ENCODE data around the gene CCDC157. TPM values are rescaled to one million over a fixed set of nuclear protein-coding genes. Genes with fewer than 3 reads are reported as not detected.

Gene CCDC157
- total and polyA plus RNA-seq, 4 donors: 4.2 to 10.1 (median 7.8) TPM

- Histone ChIP-seq H3K4me1 (ENCODE audit: control insufficient read depth, insufficient read depth, low read length) (no peaks in the 10 kb centered on the region), H3K27me3 (ENCODE audit: control insufficient read depth, insufficient read depth, low read length) (no peaks in the 10 kb centered on the region), H3K27ac (ENCODE audit: low read depth, low read length) (no peak overlapping the region), H3K9me3 (ENCODE audit: control insufficient read depth, insufficient read depth, low read length) (no peaks in the 10 kb centered on the region), H3K36me3 (ENCODE audit: control insufficient read depth, insufficient read depth, low read length) (peaks cover 71% of the 10 kb centered on the region), H3K4me3 (ENCODE audit: low read depth, low read length) (no peak overlapping the region)
- DNase-seq (ENCODE audit: low read depth in 4 of 6, low spot score in 6 of 6): no peak
- 100% methylated on average over 2 of the region's 4 CpGs for WGBS (ENCODE audit: insufficient coverage)
These were observed 8.4 kb upstream of the CCDC157 start for GRCh38 chr22:30348404-30348803.

GRCh38 chr22:30348809-30349208 lies 8.0 kb upstream of the CCDC157 start:
- no peaks in the 10 kb centered on the region for H3K4me1 ChIP-seq (ENCODE audit: control insufficient read depth, insufficient read depth, low read length)
- no peak overlapping the region for H3K4me3 ChIP-seq (ENCODE audit: low read depth, low read length)
- H3K27ac ChIP-seq (ENCODE audit: low read depth, low read length): no peak overlapping the region
- H3K27me3 ChIP-seq (ENCODE audit: control insufficient read depth, insufficient read depth, low read length): no peaks in the 10 kb centered on the region
- WGBS (ENCODE audit: insufficient coverage): 98% methylated on average over 4 of the region's 4 CpGs
- H3K36me3 ChIP-seq (ENCODE audit: control insufficient read depth, insufficient read depth, low read length): peaks cover 70% of the 10 kb centered on the region
- DNase-seq (ENCODE audit: low read depth in 4 of 6, low spot score in 6 of 6): no peak
- no peaks in the 10 kb centered on the region for H3K9me3 ChIP-seq (ENCODE audit: control insufficient read depth, insufficient read depth, low read length)

DNA sequence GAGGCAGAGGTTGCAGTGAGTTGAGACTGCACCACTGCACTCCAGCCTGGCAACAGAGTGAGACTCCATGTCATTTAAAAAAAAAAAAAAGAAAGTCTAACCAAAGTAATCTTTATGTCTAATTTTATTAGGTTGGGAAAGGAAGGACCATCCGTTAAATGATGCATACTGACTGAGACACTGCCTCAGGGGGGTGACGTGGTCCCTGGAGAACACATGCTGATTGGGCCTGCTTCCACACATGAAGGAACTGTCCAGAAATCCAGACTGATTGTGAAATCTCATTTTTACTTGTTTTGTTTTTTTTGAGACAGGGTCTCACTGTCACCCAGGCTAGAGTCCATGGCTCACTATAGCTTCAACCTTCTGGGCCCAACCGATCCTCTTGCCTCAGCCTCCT lies 5.6 kb upstream of the CCDC157 start:
- Histone ChIP-seq H3K36me3 (ENCODE audit: control insufficient read depth, insufficient read depth, low read length) (peaks cover 57% of the 10 kb centered on the region), H3K9me3 (ENCODE audit: control insufficient read depth, insufficient read depth, low read length) (no peaks in the 10 kb centered on the region), H3K27ac (ENCODE audit: low read depth, low read length) (no peak overlapping the region), H3K4me1 (ENCODE audit: control insufficient read depth, insufficient read depth, low read length) (peaks cover 15% of the 10 kb centered on the region), H3K27me3 (ENCODE audit: control insufficient read depth, insufficient read depth, low read length) (no peaks in the 10 kb centered on the region), H3K4me3 (ENCODE audit: low read depth, low read length) (no peak overlapping the region)
- WGBS (ENCODE audit: insufficient coverage): 100% methylated on average over 3 of the region's 3 CpGs
- DNase-seq (ENCODE audit: low read depth in 4 of 6, low spot score in 6 of 6): no peak

DNA sequence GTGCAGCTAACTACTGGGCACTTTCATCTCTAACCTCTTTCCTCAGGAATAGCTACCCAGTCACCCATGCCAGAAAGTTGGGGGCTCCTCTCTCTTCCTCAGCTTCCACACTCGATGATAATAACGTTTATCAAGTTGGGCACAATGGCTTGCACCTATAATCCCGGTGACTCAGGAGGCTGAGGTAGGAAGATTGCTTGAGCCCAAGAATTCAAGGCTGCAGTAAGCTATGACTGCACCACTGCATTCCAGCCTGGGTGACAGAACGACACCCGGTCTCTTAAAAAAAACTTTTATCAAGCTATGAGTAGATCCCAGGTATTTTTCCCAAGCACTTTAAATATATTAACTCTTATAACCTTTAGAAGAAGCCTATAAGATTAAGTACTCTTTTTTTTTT lies 2.2 kb upstream of the CCDC157 start:
- Histone ChIP-seq H3K27me3 (ENCODE audit: control insufficient read depth, insufficient read depth, low read length) (no peaks in the 10 kb centered on the region), H3K36me3 (ENCODE audit: control insufficient read depth, insufficient read depth, low read length) (peaks cover 33% of the 10 kb centered on the region), H3K9me3 (ENCODE audit: control insufficient read depth, insufficient read depth, low read length) (no peaks in the 10 kb centered on the region), H3K4me3 (ENCODE audit: low read depth, low read length) (no peak overlapping the region), H3K27ac (ENCODE audit: low read depth, low read length) (no peak overlapping the region), H3K4me1 (ENCODE audit: control insufficient read depth, insufficient read depth, low read length) (peaks cover 26% of the 10 kb centered on the region)
- 100% methylated on average over 1 of the region's 5 CpGs for WGBS (ENCODE audit: insufficient coverage)
- DNase-seq (ENCODE audit: low read depth in 4 of 6, low spot score in 6 of 6): no peak

GRCh38 chr22:30357236-30357570 lies 396 bp downstream of the CCDC157 start:
- Histone ChIP-seq H3K36me3 (ENCODE audit: control insufficient read depth, insufficient read depth, low read length) (peaks cover 20% of the 10 kb centered on the region), H3K27me3 (ENCODE audit: control insufficient read depth, insufficient read depth, low read length) (no peaks in the 10 kb centered on the region), H3K9me3 (ENCODE audit: control insufficient read depth, insufficient read depth, low read length) (no peaks in the 10 kb centered on the region), H3K4me1 (ENCODE audit: control insufficient read depth, insufficient read depth, low read length) (peaks cover 26% of the 10 kb centered on the region), H3K4me3 (ENCODE audit: low read depth, low read length) (peak overlapping the region; percentile 91), H3K27ac (ENCODE audit: low read depth, low read length) (no peak overlapping the region)
- WGBS (ENCODE audit: insufficient coverage): 2% methylated on average over 9 of the region's 9 CpGs
- no peak for DNase-seq (ENCODE audit: low read depth in 4 of 6, low spot score in 6 of 6)

- H3K36me3 ChIP-seq (ENCODE audit: control insufficient read depth, insufficient read depth, low read length): peaks cover 20% of the 10 kb centered on the region
- H3K9me3 ChIP-seq (ENCODE audit: control insufficient read depth, insufficient read depth, low read length): no peaks in the 10 kb centered on the region
- 42% methylated on average over 8 of the region's 22 CpGs for WGBS (ENCODE audit: insufficient coverage)
- no peak overlapping the region for H3K27ac ChIP-seq (ENCODE audit: low read depth, low read length)
- no peaks in the 10 kb centered on the region for H3K27me3 ChIP-seq (ENCODE audit: control insufficient read depth, insufficient read depth, low read length)
- peaks cover 26% of the 10 kb centered on the region for H3K4me1 ChIP-seq (ENCODE audit: control insufficient read depth, insufficient read depth, low read length)
- no peak overlapping the region for H3K4me3 ChIP-seq (ENCODE audit: low read depth, low read length)
- DNase-seq (ENCODE audit: low read depth in 4 of 6, low spot score in 6 of 6): no peak
These were observed 926 bp downstream of the CCDC157 start for GRCh38 chr22:30357650-30358215.

DNA sequence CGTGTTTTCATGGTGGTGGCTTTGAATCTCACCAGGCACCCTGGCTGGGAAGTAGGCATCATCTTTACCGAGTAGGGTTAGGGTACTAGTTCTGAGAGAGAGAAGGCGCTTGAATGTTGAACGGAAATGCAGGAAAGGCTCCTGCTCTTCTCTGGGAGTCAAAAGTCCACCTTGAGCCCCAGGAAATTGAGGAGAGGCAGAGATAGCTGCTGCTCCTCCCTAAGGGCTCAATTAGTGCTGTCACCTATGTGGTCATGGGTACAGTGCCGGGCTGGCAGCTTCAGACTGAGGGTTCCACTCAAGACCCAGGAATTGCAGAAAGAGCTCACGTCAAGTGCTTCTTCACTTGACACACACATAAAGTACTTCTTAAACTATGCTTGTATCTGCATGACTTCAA lies 1.7 kb downstream of the CCDC157 start:
- no peak overlapping the region for H3K27ac ChIP-seq (ENCODE audit: low read depth, low read length)
- H3K9me3 ChIP-seq (ENCODE audit: control insufficient read depth, insufficient read depth, low read length): no peaks in the 10 kb centered on the region
- peaks cover 26% of the 10 kb centered on the region for H3K4me1 ChIP-seq (ENCODE audit: control insufficient read depth, insufficient read depth, low read length)
- peaks cover 21% of the 10 kb centered on the region for H3K36me3 ChIP-seq (ENCODE audit: control insufficient read depth, insufficient read depth, low read length)
- WGBS (ENCODE audit: insufficient coverage): 85% methylated on average over 6 of the region's 6 CpGs
- no peaks in the 10 kb centered on the region for H3K27me3 ChIP-seq (ENCODE audit: control insufficient read depth, insufficient read depth, low read length)
- no peak for DNase-seq (ENCODE audit: low read depth in 4 of 6, low spot score in 6 of 6)
- no peak overlapping the region for H3K4me3 ChIP-seq (ENCODE audit: low read depth, low read length)

DNA sequence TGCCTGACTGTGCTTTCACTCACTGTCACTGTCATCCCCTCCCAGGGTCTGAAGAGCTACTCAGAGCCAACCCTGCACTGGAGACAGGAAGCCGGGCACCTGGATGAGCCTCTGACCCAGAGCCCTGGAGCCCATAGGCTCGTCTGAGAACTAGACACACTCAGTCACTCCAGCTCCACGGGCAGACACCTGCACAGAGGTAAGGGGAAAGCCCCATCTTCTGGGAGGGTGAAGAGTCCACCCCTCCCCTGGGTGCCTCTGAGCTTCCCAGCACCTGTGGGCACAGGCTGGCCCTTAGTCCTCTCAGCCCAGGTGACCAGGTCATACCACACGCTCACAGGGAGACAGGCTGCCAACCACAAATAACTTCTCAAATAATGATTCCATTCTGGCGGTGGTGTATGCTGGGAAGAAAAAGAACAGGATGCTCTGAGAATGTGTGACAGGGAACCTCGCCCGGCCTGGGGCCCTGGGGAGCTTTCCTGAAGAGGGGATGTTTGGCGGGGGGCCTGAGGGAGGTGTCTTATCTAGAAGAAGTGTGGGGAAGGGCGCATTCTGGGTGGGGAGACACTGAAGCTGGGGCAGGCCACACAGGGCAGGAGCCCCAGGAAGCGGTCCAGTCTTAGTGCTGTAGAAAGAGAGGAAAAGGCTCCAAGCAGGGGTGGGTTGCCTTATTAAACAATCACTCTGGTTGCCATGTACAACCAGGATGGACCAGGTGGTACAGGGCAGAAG lies 5.3 kb downstream of the CCDC157 start:
- 81% methylated on average over 8 of the region's 10 CpGs for WGBS (ENCODE audit: insufficient coverage)
- Histone ChIP-seq H3K4me3 (ENCODE audit: low read depth, low read length) (no peak overlapping the region), H3K27ac (ENCODE audit: low read depth, low read length) (no peak overlapping the region), H3K27me3 (ENCODE audit: control insufficient read depth, insufficient read depth, low read length) (no peaks in the 10 kb centered on the region), H3K9me3 (ENCODE audit: control insufficient read depth, insufficient read depth, low read length) (no peaks in the 10 kb centered on the region), H3K36me3 (ENCODE audit: control insufficient read depth, insufficient read depth, low read length) (peaks cover 37% of the 10 kb centered on the region), H3K4me1 (ENCODE audit: control insufficient read depth, insufficient read depth, low read length) (peaks cover 9% of the 10 kb centered on the region)
- DNase-seq (ENCODE audit: low read depth in 4 of 6, low spot score in 6 of 6): no peak

DNA sequence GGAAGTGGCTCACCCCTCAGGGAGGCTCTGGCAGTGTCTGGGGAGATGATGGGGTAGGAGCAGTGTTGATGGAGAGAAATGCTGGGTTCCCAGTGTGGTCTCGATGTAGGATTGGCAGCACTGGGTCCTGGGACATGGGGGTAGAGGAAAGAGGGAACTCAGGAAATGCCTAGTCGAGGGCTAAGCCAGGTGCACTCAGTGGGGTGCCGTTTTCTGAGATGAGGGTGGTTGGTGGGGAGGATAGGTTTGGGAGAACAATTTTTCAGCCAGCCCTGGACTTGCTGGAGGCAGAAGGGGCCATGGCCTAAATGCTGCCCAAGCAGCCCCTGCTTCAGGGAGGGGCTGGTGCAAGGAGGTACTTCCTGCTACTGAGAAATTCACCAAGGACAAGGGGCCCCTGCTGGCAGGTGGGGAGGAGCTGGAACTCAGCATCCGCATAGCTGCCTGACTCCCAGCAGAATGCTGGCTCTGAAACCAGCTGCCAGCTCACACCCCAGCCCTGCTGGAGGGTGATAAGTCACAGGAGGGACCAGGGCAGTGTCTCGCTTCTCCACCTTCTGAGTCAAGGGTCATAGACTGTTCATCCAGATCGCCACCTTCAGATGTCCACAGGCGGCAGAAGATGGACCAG lies 6.0 kb downstream of the CCDC157 start:
- no peak overlapping the region for H3K27ac ChIP-seq (ENCODE audit: low read depth, low read length)
- H3K4me3 ChIP-seq (ENCODE audit: low read depth, low read length): no peak overlapping the region
- 64% methylated on average over 7 of the region's 7 CpGs for WGBS (ENCODE audit: insufficient coverage)
- H3K4me1 ChIP-seq (ENCODE audit: control insufficient read depth, insufficient read depth, low read length): peaks cover 3% of the 10 kb centered on the region
- H3K27me3 ChIP-seq (ENCODE audit: control insufficient read depth, insufficient read depth, low read length): no peaks in the 10 kb centered on the region
- H3K9me3 ChIP-seq (ENCODE audit: control insufficient read depth, insufficient read depth, low read length): no peaks in the 10 kb centered on the region
- H3K36me3 ChIP-seq (ENCODE audit: control insufficient read depth, insufficient read depth, low read length): peaks cover 37% of the 10 kb centered on the region
- DNase-seq (ENCODE audit: low read depth in 4 of 6, low spot score in 6 of 6): no peak

DNA sequence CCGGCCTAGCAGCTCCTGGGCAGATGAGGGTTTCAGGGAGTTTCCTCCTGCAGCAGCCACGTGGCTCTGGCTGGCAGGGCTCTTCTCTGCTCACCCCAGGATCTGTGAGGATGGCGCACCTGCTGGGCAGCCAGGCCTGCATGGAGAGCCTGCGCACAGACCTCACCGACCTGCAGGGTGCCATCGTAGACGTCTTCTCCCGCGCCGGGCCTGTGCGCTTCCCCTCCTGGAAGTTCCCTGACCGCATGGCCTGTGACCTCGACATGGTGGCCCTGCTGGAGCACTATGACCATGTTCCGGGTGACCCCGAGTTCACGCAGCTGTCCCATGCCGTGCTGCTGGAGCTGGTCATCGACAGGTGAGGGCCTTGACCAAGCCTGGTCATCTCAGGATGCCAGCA lies 9.1 kb downstream of the CCDC157 start:
- no peaks in the 10 kb centered on the region for H3K4me1 ChIP-seq (ENCODE audit: control insufficient read depth, insufficient read depth, low read length)
- no peak overlapping the region for H3K27ac ChIP-seq (ENCODE audit: low read depth, low read length)
- peaks cover 59% of the 10 kb centered on the region for H3K36me3 ChIP-seq (ENCODE audit: control insufficient read depth, insufficient read depth, low read length)
- H3K27me3 ChIP-seq (ENCODE audit: control insufficient read depth, insufficient read depth, low read length): no peaks in the 10 kb centered on the region
- 90% methylated on average over 18 of the region's 18 CpGs for WGBS (ENCODE audit: insufficient coverage)
- no peaks in the 10 kb centered on the region for H3K9me3 ChIP-seq (ENCODE audit: control insufficient read depth, insufficient read depth, low read length)
- DNase-seq (ENCODE audit: low read depth in 4 of 6, low spot score in 6 of 6): no peak
- H3K4me3 ChIP-seq (ENCODE audit: low read depth, low read length): no peak overlapping the region
